ENCODE data around the gene PPP2R1A. TPM values are rescaled to one million over a fixed set of nuclear protein-coding genes. Genes with fewer than 3 reads are reported as not detected.

PPP2R1A gene
- total RNA-seq, 1 donor from 2014 or later = 302 TPM

DNA sequence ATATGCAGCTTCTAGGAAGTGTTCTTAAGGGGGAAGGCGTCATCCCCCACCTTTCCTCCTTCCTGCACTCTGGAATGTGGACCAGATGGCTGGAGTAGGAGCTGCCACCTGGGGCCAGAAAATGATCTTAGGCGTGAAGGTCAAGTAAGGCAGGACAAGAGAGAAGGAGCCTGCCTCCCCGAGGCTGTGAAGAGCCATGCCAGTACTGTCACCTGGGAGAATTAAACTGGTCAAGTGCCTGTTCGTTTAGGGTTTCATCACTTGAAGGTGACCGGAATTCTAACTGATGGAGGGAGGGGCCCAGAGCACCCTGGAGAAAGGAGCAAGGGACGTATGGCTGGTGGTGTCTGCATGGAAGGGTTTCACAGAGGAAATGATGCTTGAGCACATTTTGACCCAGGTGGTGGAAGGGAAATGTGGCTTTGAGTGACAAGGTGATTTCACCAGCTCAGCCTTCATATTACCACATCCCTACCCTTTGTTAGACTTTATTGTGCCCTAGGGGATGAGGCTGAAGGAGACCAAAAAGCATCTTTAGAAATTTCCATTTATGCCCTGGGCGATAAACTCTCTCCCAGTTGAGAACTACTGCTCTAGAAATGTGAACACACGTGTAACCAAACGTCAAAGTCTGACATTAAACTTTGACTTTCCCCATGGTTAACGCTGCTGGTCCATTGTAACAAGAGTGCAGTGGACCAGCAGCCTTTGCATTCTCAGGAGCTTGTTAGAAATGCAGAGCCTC, 37.5 kb downstream of the PPP2R1A start:
- peaks cover 5% of the 10 kb centered on the region for H3K27me3 Mint-ChIP-seq (ENCODE audit: unreplicated experiment)
- H3K4me3 Mint-ChIP-seq (ENCODE audit: unreplicated experiment) = peak overlapping the region; percentile 60
- no peak for DNase-seq (ENCODE audit: low spot score)
- H3K9me3 Mint-ChIP-seq (ENCODE audit: unreplicated experiment) = no peaks in the 10 kb centered on the region
- H3K27ac Mint-ChIP-seq (ENCODE audit: unreplicated experiment) = peak overlapping the region; percentile 17
- TF ChIP-seq, protein P1, sequence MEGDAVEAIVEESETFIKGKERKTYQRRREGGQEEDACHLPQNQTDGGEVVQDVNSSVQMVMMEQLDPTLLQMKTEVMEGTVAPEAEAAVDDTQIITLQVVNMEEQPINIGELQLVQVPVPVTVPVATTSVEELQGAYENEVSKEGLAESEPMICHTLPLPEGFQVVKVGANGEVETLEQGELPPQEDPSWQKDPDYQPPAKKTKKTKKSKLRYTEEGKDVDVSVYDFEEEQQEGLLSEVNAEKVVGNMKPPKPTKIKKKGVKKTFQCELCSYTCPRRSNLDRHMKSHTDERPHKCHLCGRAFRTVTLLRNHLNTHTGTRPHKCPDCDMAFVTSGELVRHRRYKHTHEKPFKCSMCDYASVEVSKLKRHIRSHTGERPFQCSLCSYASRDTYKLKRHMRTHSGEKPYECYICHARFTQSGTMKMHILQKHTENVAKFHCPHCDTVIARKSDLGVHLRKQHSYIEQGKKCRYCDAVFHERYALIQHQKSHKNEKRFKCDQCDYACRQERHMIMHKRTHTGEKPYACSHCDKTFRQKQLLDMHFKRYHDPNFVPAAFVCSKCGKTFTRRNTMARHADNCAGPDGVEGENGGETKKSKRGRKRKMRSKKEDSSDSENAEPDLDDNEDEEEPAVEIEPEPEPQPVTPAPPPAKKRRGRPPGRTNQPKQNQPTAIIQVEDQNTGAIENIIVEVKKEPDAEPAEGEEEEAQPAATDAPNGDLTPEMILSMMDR (IDR thresholded peaks at IDR 0.05; ENCODE audit: unreplicated experiment) = no peak
- H3K4me1 Mint-ChIP-seq (ENCODE audit: unreplicated experiment) = no peaks in the 10 kb centered on the region
- peaks cover 61% of the 10 kb centered on the region for H3K36me3 Mint-ChIP-seq (ENCODE audit: low read depth, unreplicated experiment)

DNA sequence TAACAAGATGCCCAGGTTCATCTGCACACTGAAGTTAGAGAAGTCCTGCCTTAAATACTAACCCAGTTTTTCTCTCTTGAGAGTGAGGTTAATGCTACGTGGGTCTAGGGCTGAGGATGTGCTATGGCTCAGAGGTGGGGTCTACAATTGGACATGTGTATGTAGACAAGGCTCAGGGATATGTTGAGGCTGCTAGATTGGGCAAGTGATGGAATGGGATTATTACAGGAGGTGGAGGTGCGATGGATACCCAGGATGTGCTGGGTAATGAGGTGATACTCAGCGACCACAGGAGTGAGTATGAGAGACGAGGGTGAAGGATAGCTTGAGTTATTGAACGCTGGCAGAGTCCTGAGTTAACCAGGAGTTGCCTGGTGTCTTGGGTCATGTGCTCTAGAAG, 38.1 kb downstream of the PPP2R1A start:
- Mint-ChIP-seq H3K27me3 (ENCODE audit: unreplicated experiment) (peaks cover 5% of the 10 kb centered on the region), H3K4me1 (ENCODE audit: unreplicated experiment) (no peaks in the 10 kb centered on the region), H3K9me3 (ENCODE audit: unreplicated experiment) (no peaks in the 10 kb centered on the region), H3K4me3 (ENCODE audit: unreplicated experiment) (peak overlapping the region; percentile 11), H3K27ac (ENCODE audit: unreplicated experiment) (no peak overlapping the region), H3K36me3 (ENCODE audit: low read depth, unreplicated experiment) (peaks cover 55% of the 10 kb centered on the region)
- TF ChIP-seq, protein P1 (IDR thresholded peaks at IDR 0.05; ENCODE audit: unreplicated experiment) = no peak
- DNase-seq (ENCODE audit: low spot score) = no peak

DNA sequence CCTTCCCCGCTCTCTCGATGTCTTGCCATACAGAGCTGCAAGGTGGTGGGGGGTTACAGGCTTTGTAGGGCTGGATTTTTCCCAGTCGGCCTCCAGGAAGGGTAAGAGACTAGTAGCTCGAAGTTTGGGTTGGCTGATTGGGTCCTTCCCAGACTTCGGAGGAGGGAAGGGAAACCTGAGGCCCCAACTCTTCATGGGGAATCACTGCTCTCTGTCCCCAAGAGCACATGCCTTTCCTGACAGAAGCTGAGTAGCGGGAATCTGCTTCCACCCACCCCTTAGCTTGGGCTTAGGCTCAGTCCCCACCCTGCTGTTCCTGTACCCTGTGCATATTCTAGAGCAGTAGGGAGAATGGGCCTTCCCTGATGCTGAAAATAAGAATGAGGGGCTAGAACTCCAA, 39.7 kb downstream of the PPP2R1A start:
- Mint-ChIP-seq H3K27ac (ENCODE audit: unreplicated experiment) (no peak overlapping the region), H3K4me1 (ENCODE audit: unreplicated experiment) (no peaks in the 10 kb centered on the region), H3K4me3 (ENCODE audit: unreplicated experiment) (peak overlapping the region; percentile 37), H3K36me3 (ENCODE audit: low read depth, unreplicated experiment) (peaks cover 41% of the 10 kb centered on the region), H3K27me3 (ENCODE audit: unreplicated experiment) (peaks cover 4% of the 10 kb centered on the region), H3K9me3 (ENCODE audit: unreplicated experiment) (no peaks in the 10 kb centered on the region)
- no peak for DNase-seq (ENCODE audit: low spot score)
- TF ChIP-seq, protein P1 (IDR thresholded peaks at IDR 0.05; ENCODE audit: unreplicated experiment) = no peak

DNA sequence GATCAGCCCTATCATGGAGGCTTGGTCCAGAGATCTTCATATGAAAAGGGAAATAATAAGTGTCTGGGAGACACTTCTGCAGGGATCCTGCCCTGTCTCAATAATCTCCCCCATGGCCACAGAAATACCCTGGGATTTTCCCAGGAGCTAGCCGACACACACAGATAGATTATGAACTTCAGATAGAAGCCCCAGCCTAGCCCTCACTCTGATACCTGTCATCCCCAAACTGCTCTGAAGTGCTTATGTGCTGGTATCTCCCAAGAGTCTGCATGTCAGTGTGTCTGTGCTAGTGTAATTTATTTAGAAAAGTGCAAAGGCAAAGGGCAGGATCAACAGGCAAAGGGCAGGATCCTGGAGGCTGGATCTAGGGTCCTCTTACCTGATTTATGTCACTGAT, 40.8 kb downstream of the PPP2R1A start:
- Mint-ChIP-seq H3K9me3 (ENCODE audit: unreplicated experiment) (no peaks in the 10 kb centered on the region), H3K27me3 (ENCODE audit: unreplicated experiment) (peaks cover 4% of the 10 kb centered on the region), H3K36me3 (ENCODE audit: low read depth, unreplicated experiment) (peaks cover 33% of the 10 kb centered on the region), H3K4me1 (ENCODE audit: unreplicated experiment) (no peaks in the 10 kb centered on the region), H3K27ac (ENCODE audit: unreplicated experiment) (no peak overlapping the region), H3K4me3 (ENCODE audit: unreplicated experiment) (no peak overlapping the region)
- TF ChIP-seq, protein P1 (IDR thresholded peaks at IDR 0.05; ENCODE audit: unreplicated experiment) = no peak
- DNase-seq (ENCODE audit: low spot score) = no peak

DNA sequence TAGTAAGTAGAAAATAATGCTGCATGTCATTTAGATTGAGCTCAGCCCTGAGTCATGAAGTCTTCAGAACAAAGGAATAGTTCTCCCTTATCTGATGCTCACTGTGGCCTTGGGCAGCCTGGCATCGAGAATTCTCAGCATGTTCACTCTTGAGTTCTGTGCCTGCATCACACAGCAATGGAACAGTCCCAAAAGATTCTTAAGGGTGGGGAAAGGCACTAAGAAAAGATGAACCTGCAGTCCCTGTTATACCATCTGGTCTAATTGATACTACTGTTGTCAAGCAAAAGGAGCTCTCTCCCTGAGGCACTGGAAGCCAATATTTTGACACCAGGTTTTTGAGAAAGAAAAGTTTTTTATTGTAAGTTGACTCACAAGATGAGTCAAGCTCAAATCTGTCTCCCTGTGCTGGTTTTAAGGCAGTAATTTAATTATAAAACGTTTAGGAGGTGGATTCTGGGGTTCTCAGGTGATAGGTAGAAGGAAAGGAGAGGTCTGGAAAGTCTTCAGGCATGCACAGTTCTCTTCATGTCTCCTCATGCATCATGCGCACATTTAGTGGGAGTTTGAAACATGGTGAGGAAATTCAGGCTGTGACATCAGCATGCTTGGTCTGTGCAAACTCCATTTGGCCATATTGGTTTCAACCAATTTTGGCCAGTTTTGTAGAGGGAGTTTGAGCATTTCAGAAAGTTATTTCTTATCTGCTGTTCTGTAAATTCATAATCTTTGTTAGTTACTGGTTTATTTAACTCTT, 41.5 kb downstream of the PPP2R1A start:
- Mint-ChIP-seq H3K27ac (ENCODE audit: unreplicated experiment) (no peak overlapping the region), H3K4me1 (ENCODE audit: unreplicated experiment) (no peaks in the 10 kb centered on the region), H3K4me3 (ENCODE audit: unreplicated experiment) (no peak overlapping the region), H3K9me3 (ENCODE audit: unreplicated experiment) (no peaks in the 10 kb centered on the region), H3K27me3 (ENCODE audit: unreplicated experiment) (peaks cover 4% of the 10 kb centered on the region), H3K36me3 (ENCODE audit: low read depth, unreplicated experiment) (peaks cover 28% of the 10 kb centered on the region)
- no peak for DNase-seq (ENCODE audit: low spot score)
- TF ChIP-seq, protein P1 (IDR thresholded peaks at IDR 0.05; ENCODE audit: unreplicated experiment) = no peak
